ENCODE measurements around the gene GNB1L. TPM values are rescaled to one million over a fixed set of nuclear protein-coding genes. Genes with fewer than 3 reads are reported as not detected.
A peak's percentile ranks its signal among the peaks of the same experiment; 100 is the strongest.

The GNB1L gene
- total RNA-seq, 1 donor from 2014 or later, result 7.8 TPM

- H3K27me3 ChIP-seq, result peaks cover 90% of the 10 kb centered on the region
- DNase-seq (no peak), ATAC-seq (no peak)
- no peaks in the 10 kb centered on the region for H3K36me3 ChIP-seq
- no peak for TF ChIP-seq CTCF (IDR thresholded peaks at IDR 0.05)
- no peak overlapping the region for H3K4me3 ChIP-seq
- H3K4me1 ChIP-seq, result peaks cover 22% of the 10 kb centered on the region
- H3K27ac ChIP-seq, result no peak overlapping the region
- no peaks in the 10 kb centered on the region for H3K9me3 ChIP-seq
- intact Hi-C loops (cut with DNase I), result no loop called here
Observed at GRCh38 chr22:19759427-19760057, 95.1 kb downstream of the GNB1L start.

- H3K4me1 ChIP-seq, result peaks cover 22% of the 10 kb centered on the region
- no peak for TF ChIP-seq CTCF (IDR thresholded peaks at IDR 0.05)
- intact Hi-C loops (cut with DNase I), result no loop called here
- H3K27me3 ChIP-seq, result peaks cover 90% of the 10 kb centered on the region
- ATAC-seq, result no peak
- no peak overlapping the region for H3K4me3 ChIP-seq
- no peaks in the 10 kb centered on the region for H3K9me3 ChIP-seq
- H3K27ac ChIP-seq, result no peak overlapping the region
- no peaks in the 10 kb centered on the region for H3K36me3 ChIP-seq
- no peak for DNase-seq
Observed at GRCh38 chr22:19758896-19759426, 95.7 kb downstream of the GNB1L start.

- Histone ChIP-seq H3K4me3 (no peak overlapping the region), H3K27me3 (peaks cover 90% of the 10 kb centered on the region), H3K4me1 (peaks cover 22% of the 10 kb centered on the region), H3K9me3 (no peaks in the 10 kb centered on the region), H3K27ac (no peak overlapping the region), H3K36me3 (no peaks in the 10 kb centered on the region)
- TF ChIP-seq CTCF (IDR thresholded peaks at IDR 0.05), result no peak
- ATAC-seq, result no peak
- no peak for DNase-seq
- intact Hi-C loops (cut with DNase I), result no loop called here
Observed at GRCh38 chr22:19757985-19758895, 96.4 kb downstream of the GNB1L start.

DNA sequence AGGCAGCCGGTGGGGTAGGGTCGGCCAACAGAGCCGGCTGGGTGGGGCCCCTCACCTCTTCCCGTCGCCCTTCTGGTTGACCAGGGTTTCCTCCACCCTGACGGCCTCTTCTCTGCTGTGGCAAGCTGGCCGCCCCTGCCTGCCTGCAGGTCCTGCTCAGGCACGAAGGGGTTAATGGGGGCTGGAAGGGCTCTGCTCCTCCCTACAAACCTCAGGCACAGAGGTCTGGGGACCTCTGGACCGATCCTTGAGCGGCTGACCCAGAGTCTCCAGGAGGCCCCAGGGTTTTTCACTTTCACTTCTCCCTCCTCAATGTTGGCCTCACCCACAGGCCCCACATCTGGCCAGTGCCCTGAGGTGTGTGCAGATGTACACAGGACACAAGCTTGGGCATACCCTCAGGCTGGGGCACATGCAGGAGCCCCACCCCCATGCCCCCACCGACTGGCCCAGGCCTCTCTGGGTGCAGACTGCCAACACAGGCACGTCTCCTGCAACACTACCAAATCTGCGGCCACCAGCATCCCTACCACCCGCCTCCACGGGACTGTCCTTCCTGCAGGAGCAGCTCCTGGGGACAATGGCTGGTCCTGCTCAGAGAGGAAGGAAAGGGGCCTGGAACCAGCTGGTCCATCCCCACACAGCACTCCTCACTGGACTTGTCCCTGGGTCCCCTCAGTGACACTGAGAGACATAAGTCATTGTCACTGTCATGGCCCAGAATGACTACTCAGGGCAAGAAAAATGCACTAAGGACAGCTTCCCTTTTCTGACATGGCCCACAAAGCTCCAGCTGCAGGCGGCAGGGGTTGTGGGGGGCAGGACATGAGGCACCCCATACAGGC is 97.3 kb downstream of the GNB1L start:
- no peak overlapping the region for H3K27ac ChIP-seq
- H3K36me3 ChIP-seq, result no peaks in the 10 kb centered on the region
- intact Hi-C loops (cut with DNase I), result no loop called here
- DNase-seq (no peak), ATAC-seq (peak; percentile 48)
- H3K4me3 ChIP-seq, result peak overlapping the region; percentile 34
- H3K9me3 ChIP-seq, result no peaks in the 10 kb centered on the region
- peaks cover 90% of the 10 kb centered on the region for H3K27me3 ChIP-seq
- peaks cover 22% of the 10 kb centered on the region for H3K4me1 ChIP-seq
- TF ChIP-seq CTCF (IDR thresholded peaks at IDR 0.05), result no peak

All from upper lobe of right lung (tissue), 1 donor.